K562 (cell line): Measurements from ENCODE around the gene HSPB1. TPM values are rescaled to one million over a fixed set of nuclear protein-coding genes. Genes with fewer than 3 reads are reported as not detected.

Source experiments
- ATF1 ChIP-seq, 2 experiments: fragments of 450-650 bp in 1 of 2; IDR thresholded peaks; 2 replicates each; pipeline ENCODE4 v1.6.1; 2016; ENCODE audit warnings: missing compliant biosample characterization in 1 of 2, missing genetic modification characterization in 1 of 2
- ATF4 ChIP-seq: fragments of 450-650 bp; formaldehyde crosslinking; IDR thresholded peaks from 2 replicates; pipeline ENCODE4 v1.4.0; 2022; ENCODE audit warnings: mild to moderate bottlenecking, moderate library complexity
- BCLAF1 ChIP-seq, 2 experiments: fragments of 450-650 bp in 1 of 2; IDR thresholded peaks; 2 replicates each; pipeline ENCODE4 v1.6.1; 2011 to 2017; ENCODE audit warnings: low read depth in 2 of 2, antibody characterized with exemption in 1 of 2, borderline replicate concordance in 1 of 2, low read length in 1 of 2, mild to moderate bottlenecking in 1 of 2, mixed read lengths in 1 of 2; ENCODE audit not compliant: control insufficient read depth in 1 of 2
- BRD4 ChIP-seq: fragments of 200-600 bp; sonication (generic); IDR thresholded peaks from 2 replicates; pipeline ENCODE4 v1.6.1; 2017; ENCODE audit warnings: inconsistent platforms
- DIDO1 ChIP-seq: fragments of 450-650 bp; IDR thresholded peaks from 2 replicates; pipeline ENCODE4 v1.6.1; 2016; ENCODE audit warnings: low read depth, missing biosample characterization, missing genetic modification characterization
- KDM2B ChIP-seq: fragments of 250-450 bp; sonication (Bioruptor Pico); IDR thresholded peaks from 2 replicates; pipeline ENCODE4 v1.8.0; 2021; ENCODE audit warnings: mild to moderate bottlenecking, moderate library complexity
- KDM4B ChIP-seq, 2 experiments: fragments of 450-650 bp in 1 of 2; sonication (generic) in 1 of 2; IDR thresholded peaks; 2 replicates each; pipeline ENCODE4 v1.6.1; 2016 to 2017; ENCODE audit warnings: borderline replicate concordance in 2 of 2, antibody characterized with exemption in 1 of 2, low read depth in 1 of 2, mild to moderate bottlenecking in 1 of 2
- MAX ChIP-seq: sonication (generic); formaldehyde crosslinking; IDR thresholded peaks from 2 replicates; pipeline ENCODE4 v1.9.0; 2022; ENCODE audit warnings: mild to moderate bottlenecking, missing genetic modification reagents
- MCM5 ChIP-seq: fragments of 450-650 bp; IDR thresholded peaks from 2 replicates; pipeline ENCODE4 v1.6.1; 2016; ENCODE audit warnings: low read depth
- NFIX ChIP-seq: fragments of 250-450 bp; sonication (Bioruptor Pico); IDR thresholded peaks from 2 replicates; pipeline ENCODE4 v1.4.0; 2020; ENCODE audit warnings: low read depth, mild to moderate bottlenecking, moderate library complexity
- PHB ChIP-seq: fragments of 250-450 bp; sonication (Bioruptor Pico); IDR thresholded peaks from 2 replicates; pipeline ENCODE4 v1.5.0; 2021
- PRPF4 ChIP-seq: fragments of 200-400 bp; formaldehyde crosslinking; IDR thresholded peaks from one replicate; pipeline ENCODE4 v1.6.1; 2017; ENCODE audit warnings: low read length, low read depth, mild to moderate bottlenecking; ENCODE audit not compliant: insufficient read depth, poor library complexity, severe bottlenecking
- PTRF ChIP-seq: fragments of 450-650 bp; IDR thresholded peaks from 2 replicates; pipeline ENCODE4 v1.6.1; 2016; ENCODE audit warnings: mild to moderate bottlenecking, missing genetic modification characterization, missing compliant biosample characterization
- TAF7 ChIP-seq: fragments of 450-650 bp; IDR thresholded peaks from 2 replicates; pipeline ENCODE4 v1.6.1; 2016; ENCODE audit warnings: missing genetic modification characterization, missing compliant biosample characterization
- ZC3H8 ChIP-seq: fragments of 450-650 bp; IDR thresholded peaks from 2 replicates; pipeline ENCODE4 v1.6.1; 2017
- ZKSCAN8 ChIP-seq: fragments of 200-800 bp; sonication (Bioruptor generic); IDR thresholded peaks from 2 replicates; pipeline ENCODE4 v1.6.1; 2016; ENCODE audit warnings: missing genetic modification characterization, missing compliant biosample characterization
- ZNF174 ChIP-seq: fragments of 250-450 bp; sonication (Bioruptor Pico); IDR thresholded peaks from 2 replicates; pipeline ENCODE4 v1.4.0; 2020; ENCODE audit warnings: mild to moderate bottlenecking
- ZNF224 ChIP-seq: sonication (generic); formaldehyde crosslinking; IDR thresholded peaks from 2 replicates; pipeline ENCODE4 v1.8.0; 2022; ENCODE audit warnings: mild to moderate bottlenecking, missing genetic modification reagents
- ZNF239 ChIP-seq: fragments of 250-450 bp; sonication (Bioruptor Pico); IDR thresholded peaks from 2 replicates; pipeline ENCODE4 v1.4.0; 2020; ENCODE audit warnings: mild to moderate bottlenecking
- ZNF639 ChIP-seq, 2 experiments: fragments of 200-800 bp in 1 of 2; sonication (Bioruptor generic) in 1 of 2; sonication (generic) in 1 of 2; formaldehyde crosslinking in 1 of 2; IDR thresholded peaks in 1 of 2; conservative IDR thresholded peaks in 1 of 2; 2 replicates each; pipeline versions ENCODE4 v1.5.0 to v1.6.1; 2016 to 2020; ENCODE audit warnings: missing compliant biosample characterization in 1 of 2, missing genetic modification characterization in 1 of 2, missing genetic modification reagents in 1 of 2
- ZNF740 ChIP-seq, 3 experiments: fragments of 200-800 bp in 1 of 3; sonication (Bioruptor generic) in 1 of 3; sonication (generic) in 1 of 3; formaldehyde crosslinking in 1 of 3; IDR thresholded peaks; 2 replicates each; pipeline versions ENCODE4 v1.6.1 to v1.8.0; 2016 to 2022; ENCODE audit warnings: mild to moderate bottlenecking in 2 of 3, missing compliant biosample characterization in 2 of 3, missing genetic modification characterization in 2 of 3, missing genetic modification reagents in 1 of 3
- polyA plus RNA-seq, 8 experiments: library from polyadenylated mRNA; depleted of rRNA in 4 of 8; stranded (reverse) in 5 of 8; unstranded in 3 of 8; fragments of >200 nt; fragmentation: Nextera tagmentation in 2 of 8; fragmentation: Illumina TruSeq in 1 of 8; extraction: Ambion mirVana in 2 of 8; extraction: Trizol in 1 of 8; gene quantifications; 2 replicates each; pipeline versions ENCODE4 v1.2.1 to v1.2.3, GENCODE V29; 2011 to 2014; ENCODE audit warnings: inconsistent platforms in 1 of 8, missing spikeins in 1 of 8
- total RNA-seq, 7 experiments: library from RNA; depleted of rRNA in 6 of 7; stranded (reverse); fragments of >200 nt in 6 of 7; fragmentation: Illumina TruSeq in 2 of 7; extraction: Trizol in 2 of 7; gene quantifications; 2 replicates each; pipeline versions ENCODE4 v1.2.1 to v1.2.3, GENCODE V29; 2011 to 2021; ENCODE audit warnings: low replicate concordance in 1 of 7

Gene HSPB1
- total and polyA plus RNA-seq, 9 of the 15 experiments (the other 6 are each of a cell fraction or from before 2014, with no cell fraction given): 27.1 to 522 (median 138) TPM

GRCh38 chr7:76317782-76318487, 15.5 kb downstream of the HSPB1 start (continued):
- TF ChIP-seq ATF4 (0 out of 2 replicates have a peak, but pooled peaks have one; percentile 5), PTRF (tag) (no peak), BCLAF1 (IDR thresholded peaks at IDR 0.05; ENCODE audit: borderline replicate concordance in 1 of 2, control insufficient read depth in 1 of 2, low read depth in 2 of 2, low read length in 1 of 2) (no peak), KDM2B (CRISPR knock-in tag) (no peak), DIDO1 (no peak), ZC3H8 (no peak), ZNF740 (CRISPR knock-in tag; IDR thresholded peaks at IDR 0.05) (no peak), ZNF740 (tag; IDR thresholded peaks at IDR 0.05) (no peak), PRPF4 (no peak), MCM5 (no peak), TAF7 (tag) (no peak), BRD4 (no peak), KDM4B (IDR thresholded peaks at IDR 0.05; ENCODE audit: borderline replicate concordance in 2 of 2, low read depth in 1 of 2) (no peak), ZNF639 (CRISPR knock-in tag; conservative IDR thresholded peaks at IDR 0.05 in 1 of 2, IDR thresholded peaks at IDR 0.05 in 1 of 2) (no peak), ZNF224 (no peak), NFIX (CRISPR knock-in tag) (no peak), ZKSCAN8 (no peak), ZNF239 (CRISPR knock-in tag) (no peak), ZNF174 (CRISPR knock-in tag) (no peak), PHB (CRISPR knock-in tag) (no peak), MAX (CRISPR knock-in tag) (no peak), ATF1 (CRISPR knock-in tag; IDR thresholded peaks at IDR 0.05) (no peak), ATF1 (tag; IDR thresholded peaks at IDR 0.05) (peak; percentile 81)
